ENCODE measurements around the gene ECM1.

DNA sequence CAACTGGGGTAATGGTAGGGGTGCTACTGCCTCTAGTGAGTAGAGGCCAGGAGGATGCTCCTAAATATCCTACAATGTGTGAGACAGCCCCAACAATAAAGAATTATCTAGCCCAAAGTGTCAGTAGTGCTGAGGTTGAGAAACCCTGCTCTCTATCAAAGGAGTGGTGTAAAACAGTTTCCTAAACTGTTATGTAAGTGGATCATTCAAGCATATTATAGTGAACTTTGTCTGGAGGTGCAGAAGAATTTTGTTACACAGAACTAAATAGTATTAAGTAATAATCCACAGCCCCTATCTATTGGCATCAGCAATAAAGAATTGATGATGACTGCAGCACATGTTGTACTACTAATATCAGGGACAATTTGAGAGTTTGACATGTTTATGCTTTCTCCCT lies 40.9 kb upstream of the ECM1 start:
- TF ChIP-seq, protein P1, sequence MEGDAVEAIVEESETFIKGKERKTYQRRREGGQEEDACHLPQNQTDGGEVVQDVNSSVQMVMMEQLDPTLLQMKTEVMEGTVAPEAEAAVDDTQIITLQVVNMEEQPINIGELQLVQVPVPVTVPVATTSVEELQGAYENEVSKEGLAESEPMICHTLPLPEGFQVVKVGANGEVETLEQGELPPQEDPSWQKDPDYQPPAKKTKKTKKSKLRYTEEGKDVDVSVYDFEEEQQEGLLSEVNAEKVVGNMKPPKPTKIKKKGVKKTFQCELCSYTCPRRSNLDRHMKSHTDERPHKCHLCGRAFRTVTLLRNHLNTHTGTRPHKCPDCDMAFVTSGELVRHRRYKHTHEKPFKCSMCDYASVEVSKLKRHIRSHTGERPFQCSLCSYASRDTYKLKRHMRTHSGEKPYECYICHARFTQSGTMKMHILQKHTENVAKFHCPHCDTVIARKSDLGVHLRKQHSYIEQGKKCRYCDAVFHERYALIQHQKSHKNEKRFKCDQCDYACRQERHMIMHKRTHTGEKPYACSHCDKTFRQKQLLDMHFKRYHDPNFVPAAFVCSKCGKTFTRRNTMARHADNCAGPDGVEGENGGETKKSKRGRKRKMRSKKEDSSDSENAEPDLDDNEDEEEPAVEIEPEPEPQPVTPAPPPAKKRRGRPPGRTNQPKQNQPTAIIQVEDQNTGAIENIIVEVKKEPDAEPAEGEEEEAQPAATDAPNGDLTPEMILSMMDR (conservative IDR thresholded peaks at IDR 0.05; ENCODE audit: low read depth in 2 of 2): no peak
- TF ChIP-seq EZH2 (IDR thresholded peaks at IDR 0.05; ENCODE audit: low read depth, unreplicated experiment) (no peak), EZH2phosphoT487 (IDR thresholded peaks at IDR 0.05; ENCODE audit: unreplicated experiment) (no peak), NANOG (IDR thresholded peaks at IDR 0.05; ENCODE audit: borderline replicate concordance) (no peak), CREB1 (CRISPR knock-in tag; IDR thresholded peaks at IDR 0.05; ENCODE audit: low read depth) (no peak), POLR2AphosphoS5 (IDR thresholded peaks at IDR 0.05; ENCODE audit: low read depth) (no peak), ZNF331 (CRISPR knock-in tag; IDR thresholded peaks at IDR 0.05; ENCODE audit: low read depth) (no peak)
- TF ChIP-seq, protein P2, sequence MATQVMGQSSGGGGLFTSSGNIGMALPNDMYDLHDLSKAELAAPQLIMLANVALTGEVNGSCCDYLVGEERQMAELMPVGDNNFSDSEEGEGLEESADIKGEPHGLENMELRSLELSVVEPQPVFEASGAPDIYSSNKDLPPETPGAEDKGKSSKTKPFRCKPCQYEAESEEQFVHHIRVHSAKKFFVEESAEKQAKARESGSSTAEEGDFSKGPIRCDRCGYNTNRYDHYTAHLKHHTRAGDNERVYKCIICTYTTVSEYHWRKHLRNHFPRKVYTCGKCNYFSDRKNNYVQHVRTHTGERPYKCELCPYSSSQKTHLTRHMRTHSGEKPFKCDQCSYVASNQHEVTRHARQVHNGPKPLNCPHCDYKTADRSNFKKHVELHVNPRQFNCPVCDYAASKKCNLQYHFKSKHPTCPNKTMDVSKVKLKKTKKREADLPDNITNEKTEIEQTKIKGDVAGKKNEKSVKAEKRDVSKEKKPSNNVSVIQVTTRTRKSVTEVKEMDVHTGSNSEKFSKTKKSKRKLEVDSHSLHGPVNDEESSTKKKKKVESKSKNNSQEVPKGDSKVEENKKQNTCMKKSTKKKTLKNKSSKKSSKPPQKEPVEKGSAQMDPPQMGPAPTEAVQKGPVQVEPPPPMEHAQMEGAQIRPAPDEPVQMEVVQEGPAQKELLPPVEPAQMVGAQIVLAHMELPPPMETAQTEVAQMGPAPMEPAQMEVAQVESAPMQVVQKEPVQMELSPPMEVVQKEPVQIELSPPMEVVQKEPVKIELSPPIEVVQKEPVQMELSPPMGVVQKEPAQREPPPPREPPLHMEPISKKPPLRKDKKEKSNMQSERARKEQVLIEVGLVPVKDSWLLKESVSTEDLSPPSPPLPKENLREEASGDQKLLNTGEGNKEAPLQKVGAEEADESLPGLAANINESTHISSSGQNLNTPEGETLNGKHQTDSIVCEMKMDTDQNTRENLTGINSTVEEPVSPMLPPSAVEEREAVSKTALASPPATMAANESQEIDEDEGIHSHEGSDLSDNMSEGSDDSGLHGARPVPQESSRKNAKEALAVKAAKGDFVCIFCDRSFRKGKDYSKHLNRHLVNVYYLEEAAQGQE (IDR thresholded peaks at IDR 0.05; ENCODE audit: unreplicated experiment): no peak
- TF ChIP-seq, protein P3, sequence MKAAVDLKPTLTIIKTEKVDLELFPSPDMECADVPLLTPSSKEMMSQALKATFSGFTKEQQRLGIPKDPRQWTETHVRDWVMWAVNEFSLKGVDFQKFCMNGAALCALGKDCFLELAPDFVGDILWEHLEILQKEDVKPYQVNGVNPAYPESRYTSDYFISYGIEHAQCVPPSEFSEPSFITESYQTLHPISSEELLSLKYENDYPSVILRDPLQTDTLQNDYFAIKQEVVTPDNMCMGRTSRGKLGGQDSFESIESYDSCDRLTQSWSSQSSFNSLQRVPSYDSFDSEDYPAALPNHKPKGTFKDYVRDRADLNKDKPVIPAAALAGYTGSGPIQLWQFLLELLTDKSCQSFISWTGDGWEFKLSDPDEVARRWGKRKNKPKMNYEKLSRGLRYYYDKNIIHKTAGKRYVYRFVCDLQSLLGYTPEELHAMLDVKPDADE (IDR thresholded peaks at IDR 0.05): no peak
